ENCODE measurements around the gene BTRC.

The BTRC gene

GRCh38 chr10:101568054-101568745 is 214.2 kb downstream of the BTRC start:
- DNase-seq (ENCODE audit: low spot score): no peak

DNA sequence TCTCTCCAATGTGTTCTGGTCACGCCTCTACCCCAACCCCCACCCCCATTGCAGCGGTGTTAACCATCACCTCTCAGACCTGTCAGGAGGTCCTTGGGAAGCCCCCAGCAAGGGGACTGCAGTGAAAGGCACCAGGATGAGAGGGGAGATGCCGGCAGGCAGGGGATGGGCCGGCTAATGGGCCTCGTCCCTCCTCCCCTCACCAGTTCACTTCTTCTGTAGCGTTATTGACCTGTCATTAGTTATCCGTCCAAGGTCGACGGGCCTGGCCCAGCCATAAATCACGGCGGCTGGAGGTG is 215.3 kb downstream of the BTRC start:
- no peak for DNase-seq (ENCODE audit: low spot score)

GRCh38 chr10:101569622-101570427 is 215.9 kb downstream of the BTRC start:
- peak; percentile 74 for DNase-seq (ENCODE audit: low spot score)

DNA sequence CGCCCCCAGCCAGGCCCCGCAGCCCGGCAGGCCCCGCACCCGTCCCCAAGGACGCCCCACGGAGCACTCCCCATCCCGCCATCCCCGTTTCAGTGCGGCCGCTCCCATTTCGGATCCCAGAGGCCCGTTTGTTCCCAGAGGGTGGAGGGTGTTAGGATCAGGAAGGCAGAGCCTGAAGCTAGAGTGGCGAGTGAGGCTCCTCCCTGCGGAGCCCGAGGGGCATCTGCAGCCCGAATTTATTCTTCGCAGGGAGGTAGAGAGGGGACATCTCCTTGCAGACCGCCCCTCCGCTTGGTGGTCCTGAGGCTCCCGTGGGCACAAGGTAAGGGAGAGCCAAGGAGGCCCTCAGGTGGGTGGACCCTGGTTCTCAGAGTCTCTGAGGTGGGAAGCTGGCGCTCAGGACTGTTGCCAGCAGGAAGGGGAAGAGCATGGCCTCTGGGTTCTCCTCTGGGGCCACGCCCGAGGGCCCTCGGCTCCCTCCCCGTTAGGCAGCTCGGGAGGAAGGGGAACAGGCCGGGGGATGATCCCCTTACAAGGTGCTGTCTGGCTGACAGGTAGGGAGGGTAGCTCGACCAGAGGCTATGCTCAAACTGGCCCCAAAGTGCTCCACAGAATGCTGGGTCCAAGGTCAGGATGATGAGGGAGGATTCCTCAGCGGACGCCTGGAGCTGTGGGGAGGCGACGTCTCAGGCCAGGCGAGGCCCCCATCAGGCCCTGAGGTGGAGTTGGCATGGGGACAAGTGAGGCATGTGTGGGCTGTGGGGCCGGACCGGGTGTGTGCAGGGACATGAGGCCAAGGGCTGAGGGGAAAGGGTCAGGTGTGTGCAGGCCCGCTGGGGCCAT is 216.7 kb downstream of the BTRC start:
- DNase-seq (ENCODE audit: low spot score): no peak

GRCh38 chr10:101571271-101571925 is 217.4 kb downstream of the BTRC start:
- no peak for DNase-seq (ENCODE audit: low spot score)

DNA sequence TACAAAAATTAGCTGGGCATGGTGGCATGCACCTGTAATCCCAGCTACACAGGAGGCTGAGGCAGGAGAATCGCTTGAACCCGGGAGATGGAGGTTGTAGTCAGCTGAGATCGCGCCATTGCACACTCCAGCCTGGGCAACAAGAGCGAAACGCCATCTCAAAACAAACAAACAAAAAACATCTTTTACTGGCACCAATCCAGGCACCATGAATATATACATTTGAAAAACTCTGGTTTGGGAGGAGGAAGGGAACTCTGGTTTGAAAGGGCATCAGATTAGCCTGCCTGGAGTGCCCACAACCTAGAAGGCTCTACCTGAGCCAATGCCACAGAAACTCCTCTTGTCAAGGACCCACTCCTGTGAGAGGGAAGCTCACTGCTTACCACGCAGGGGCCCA is 218.2 kb downstream of the BTRC start:
- DNase-seq (ENCODE audit: low spot score): no peak

- DNase-seq (ENCODE audit: low spot score): no peak
Measured at GRCh38 chr10:101572785-101573184, 218.8 kb downstream of the BTRC start.

DNA sequence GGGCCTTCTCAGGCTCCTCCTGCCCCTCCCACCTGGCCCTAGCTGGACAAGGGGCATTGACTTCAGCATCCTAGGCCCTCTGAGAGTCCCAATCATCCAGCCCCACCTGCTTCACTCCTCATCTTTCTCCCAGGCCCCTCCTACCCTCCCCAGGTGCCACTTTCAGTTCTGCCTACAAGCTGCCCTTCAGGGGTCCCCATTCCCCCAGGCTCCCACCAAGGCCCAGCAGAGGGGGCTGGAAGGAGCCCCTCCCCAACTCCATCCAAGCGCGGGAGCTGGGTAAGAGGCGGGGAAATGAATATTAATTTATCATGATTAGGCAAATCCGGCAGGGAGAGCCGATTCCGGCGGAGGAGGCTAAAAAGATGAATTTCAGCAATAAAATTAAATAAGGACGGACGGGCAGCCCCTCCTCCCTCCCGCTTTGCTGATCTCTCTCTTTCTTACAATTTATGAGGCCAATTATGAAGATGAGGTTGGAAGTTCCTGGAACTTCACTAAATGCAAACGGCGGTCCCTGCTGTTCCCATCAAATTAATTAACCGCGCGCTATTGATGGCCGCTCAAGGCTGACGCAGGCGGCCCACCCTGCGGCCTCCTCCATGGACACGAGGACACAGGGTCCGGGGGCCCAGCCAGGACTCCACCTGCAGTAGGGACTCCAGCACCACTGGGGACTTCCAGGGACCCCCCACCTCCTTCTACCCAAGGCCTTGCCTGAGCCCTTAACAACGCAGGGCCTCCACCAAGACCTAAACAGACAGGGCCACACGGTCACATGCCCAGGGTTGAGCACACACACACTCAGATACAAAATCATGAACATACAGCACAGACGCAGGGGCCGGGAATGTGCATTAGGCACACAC is 220.2 kb downstream of the BTRC start:
- no peak for DNase-seq (ENCODE audit: low spot score)

GRCh38 chr10:101575091-101575490 is 221.1 kb downstream of the BTRC start:
- no peak for DNase-seq (ENCODE audit: low spot score)

DNA sequence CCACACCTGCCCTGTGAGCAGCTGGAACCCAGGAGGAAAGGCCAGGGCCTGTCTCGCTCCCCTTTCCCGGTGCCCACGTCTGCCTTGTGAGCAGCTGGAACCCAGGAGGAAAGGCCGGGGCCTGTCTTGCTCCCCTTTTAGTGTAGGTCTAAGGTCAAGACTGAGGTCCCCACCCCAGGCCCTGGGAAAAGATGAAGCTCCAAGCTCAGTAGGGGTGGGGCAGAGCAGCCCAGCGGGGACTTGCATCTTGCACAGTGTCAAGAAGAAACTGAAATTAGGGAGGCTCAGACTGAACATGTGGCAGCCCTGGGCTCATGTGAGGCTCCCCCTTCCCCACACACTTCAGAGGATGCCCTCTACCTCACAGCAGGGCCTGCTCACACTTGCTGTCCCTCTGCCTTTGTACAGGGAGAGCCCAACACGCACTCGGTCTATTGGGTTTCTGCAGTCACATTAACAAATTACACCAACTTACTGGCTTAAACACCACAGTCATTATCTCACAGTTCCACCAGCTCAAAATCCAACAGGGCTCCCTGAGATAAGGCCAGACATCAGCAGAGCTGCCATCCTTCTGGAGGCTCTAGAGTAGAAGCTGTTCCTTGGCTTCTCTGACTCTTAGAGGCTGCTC is 221.7 kb downstream of the BTRC start:
- DNase-seq (ENCODE audit: low spot score): no peak

DNA sequence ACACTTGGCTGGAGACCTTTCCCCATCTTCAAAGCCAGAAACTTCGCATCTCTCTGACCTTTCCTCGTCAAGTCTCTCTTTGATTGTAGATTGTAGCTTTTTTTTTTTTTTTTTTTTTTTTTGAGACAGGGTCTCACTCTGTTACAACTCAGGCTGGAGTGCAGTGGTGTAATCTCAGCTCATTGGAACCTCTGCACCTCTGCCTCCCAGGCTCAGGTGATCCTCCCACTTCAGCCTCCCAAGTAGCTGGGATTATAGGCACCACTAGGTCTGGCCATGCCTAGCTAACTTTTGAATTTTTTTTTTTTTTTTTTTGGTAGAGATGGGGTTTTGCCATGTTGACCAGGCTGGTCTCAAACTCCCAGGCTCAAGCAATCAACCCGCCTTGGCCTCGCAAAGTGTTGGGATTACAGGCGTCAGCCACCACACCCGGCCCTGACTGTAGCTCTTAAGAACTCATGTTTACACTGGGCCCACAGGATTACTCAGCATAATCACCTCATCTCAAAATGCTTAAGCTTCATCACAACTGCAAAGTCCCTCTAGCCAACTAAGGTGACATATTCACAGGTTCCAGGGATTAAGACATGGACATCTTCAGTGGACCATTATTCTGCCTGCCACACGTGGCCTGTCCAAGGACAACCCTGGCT is 222.4 kb downstream of the BTRC start:
- no peak for DNase-seq (ENCODE audit: low spot score)

- no peak for DNase-seq (ENCODE audit: low spot score)
Measured at GRCh38 chr10:101577121-101577871, 223.3 kb downstream of the BTRC start.

DNA sequence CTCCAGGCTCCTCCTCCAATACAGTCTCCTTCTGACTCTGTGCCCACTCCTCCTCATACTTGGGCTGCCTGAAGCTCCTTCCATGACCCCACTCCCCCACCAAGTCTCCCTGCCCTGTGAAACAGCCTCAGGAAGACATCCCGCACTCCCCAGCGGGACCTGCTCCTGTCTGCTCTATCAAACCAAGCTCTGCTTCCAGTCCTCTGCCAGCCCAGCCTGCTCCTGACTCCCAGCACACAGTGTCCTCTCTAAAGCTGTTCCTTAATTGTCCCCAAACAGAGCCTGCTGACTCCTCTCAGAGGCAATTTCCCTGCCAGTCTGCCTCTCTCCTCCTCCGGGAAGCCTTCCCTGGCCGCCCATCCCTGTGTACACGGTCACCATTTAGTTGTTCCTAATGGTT is 224.2 kb downstream of the BTRC start:
- DNase-seq (ENCODE audit: low spot score): no peak

GRCh38 chr10:101578803-101579515 is 225.0 kb downstream of the BTRC start:
- no peak for DNase-seq (ENCODE audit: low spot score)

DNA sequence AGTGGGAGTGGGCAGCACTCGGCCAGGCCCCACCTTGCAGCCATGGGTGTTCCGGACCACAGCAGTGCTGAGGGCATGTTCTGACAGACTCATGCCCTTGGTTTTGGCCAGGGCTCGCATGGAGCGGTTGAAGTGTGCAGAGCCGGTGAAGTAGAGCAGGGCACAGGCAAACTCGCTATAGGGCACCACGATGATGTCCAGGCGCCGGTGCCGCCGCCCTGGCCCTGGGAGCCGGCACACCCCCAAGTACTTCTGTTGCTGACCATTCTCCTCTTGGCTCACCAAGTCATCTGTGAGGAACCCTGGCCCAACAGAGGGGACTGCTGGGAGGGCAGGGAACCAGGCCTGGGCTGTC is 225.5 kb downstream of the BTRC start:
- DNase-seq (ENCODE audit: low spot score): no peak

- no peak for DNase-seq (ENCODE audit: low spot score)
Measured at GRCh38 chr10:101580486-101581399, 226.8 kb downstream of the BTRC start.

- no peak for DNase-seq (ENCODE audit: low spot score)
Measured at GRCh38 chr10:101585841-101586240, 231.9 kb downstream of the BTRC start.
